GM21786 (cell line): ENCODE data around the gene DNAH8.

Experiments
- ATAC-seq: cut with Tn5 transposase; IDR thresholded peaks from one replicate; pipeline ENCODE4 v1.9.1; 2021; ENCODE audit not compliant: unreplicated experiment

Gene DNAH8

DNA sequence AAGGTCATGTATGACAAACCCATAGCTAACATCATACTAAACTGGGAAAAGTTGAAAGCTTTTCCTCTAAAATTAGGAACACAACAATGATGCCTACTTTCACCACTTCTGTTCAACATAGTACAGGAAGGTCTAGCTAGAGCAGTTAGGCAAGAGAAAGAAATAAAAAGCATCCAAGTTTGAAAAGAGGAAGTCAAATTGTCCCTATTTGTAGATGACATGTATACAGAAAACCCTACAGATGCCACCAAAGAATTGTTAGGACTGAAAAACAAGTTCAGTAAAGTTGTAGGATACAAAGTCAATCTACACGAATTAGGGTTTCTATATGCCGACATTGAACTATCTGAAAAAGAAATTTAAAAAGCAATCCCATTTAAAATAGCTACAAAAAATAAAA lies 244.0 kb downstream of the DNAH8 start:
- no peak for ATAC-seq

DNA sequence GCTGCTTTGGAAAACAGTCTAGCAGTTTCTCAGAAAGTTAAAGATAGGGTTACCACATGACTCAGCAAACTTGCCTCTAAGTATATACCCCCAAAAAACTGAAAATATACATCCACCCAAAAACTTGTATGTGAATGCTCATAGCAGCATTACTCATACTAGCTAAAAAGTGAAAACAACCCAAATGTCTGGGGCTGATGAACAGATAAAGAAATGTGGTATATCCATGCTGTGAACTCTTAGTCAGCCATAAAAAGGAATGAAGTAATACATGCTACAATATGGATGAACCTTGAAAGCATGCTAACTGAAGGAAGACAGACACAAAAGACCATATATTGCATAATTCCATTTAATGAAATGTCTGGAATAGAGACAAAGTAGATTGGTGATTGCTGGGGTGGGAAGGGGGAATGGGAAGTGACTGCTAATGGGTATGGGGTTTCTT lies 253.6 kb downstream of the DNAH8 start:
- no peak for ATAC-seq

DNA sequence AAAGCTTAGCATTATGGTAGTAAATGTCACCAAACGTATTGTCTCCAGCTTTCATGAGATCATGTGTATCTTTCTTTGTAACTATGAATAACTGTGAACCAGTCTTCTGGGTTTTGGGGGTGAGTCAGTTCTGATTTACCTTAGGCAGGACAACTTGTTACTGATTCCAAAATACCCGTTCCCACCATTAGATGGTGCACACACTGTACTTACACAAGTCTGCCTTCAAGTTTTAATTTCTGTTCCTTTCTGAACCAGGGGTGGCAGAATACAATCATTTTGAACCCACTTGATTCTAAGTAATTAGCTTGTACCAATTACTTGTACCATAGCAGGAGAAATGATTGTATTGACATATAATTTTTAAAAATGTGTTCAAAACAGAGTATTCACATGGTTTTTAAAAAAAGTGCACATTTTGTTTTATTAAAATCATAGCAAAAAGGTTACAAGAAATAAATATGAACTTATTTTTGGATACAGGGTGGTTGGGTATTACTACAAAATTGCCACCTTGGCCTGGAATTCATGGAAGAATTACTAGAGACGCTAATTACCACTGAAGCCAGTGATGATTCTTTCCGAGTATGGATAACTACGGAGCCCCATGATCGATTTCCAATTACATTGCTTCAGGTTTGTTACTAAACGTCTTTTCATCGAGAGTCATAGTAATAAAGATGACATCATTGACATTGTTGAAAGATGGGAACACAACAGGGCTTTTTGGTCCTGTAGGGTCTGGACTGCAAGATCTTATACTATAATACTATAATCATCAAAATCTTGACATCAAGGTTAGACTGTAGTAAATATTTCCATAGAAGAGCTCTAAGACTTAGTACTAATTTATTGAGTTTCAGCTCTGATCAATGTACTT lies 258.3 kb downstream of the DNAH8 start:
- no peak for ATAC-seq

DNA sequence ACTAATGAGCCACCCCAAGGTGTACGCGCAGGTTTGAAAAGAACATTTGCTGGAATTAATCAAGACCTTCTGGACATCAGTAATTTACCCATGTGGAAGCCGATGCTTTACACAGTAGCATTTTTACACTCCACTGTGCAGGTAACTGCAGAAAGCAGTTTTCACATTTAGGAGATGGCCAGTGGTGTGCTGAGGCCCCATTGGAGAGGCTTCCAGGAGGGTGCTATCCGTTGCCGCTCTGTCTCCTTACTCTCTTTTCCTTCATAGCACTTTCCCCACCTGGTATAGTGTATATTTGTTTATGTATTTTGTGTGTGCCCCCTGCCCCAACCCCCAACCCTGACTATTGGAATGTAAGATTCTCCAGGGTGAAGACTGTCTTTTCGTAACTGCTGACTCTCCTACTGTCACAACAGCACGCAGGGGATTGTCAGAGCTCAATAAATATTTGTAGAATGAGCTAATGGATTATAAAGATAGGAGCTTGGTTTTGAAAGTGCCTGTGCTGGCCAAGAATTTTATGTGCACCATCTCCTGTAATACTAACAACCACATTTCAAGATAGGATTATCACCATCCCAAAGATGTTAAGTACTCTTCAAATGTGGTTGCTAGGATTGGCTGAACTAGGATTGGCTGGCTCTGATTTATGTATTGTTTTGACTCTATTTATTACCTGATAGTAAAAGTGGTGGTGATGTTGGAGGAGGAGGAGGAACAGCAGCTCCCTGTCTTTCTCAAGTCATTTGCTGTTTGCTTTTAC lies 259.5 kb downstream of the DNAH8 start:
- no peak for ATAC-seq

DNA sequence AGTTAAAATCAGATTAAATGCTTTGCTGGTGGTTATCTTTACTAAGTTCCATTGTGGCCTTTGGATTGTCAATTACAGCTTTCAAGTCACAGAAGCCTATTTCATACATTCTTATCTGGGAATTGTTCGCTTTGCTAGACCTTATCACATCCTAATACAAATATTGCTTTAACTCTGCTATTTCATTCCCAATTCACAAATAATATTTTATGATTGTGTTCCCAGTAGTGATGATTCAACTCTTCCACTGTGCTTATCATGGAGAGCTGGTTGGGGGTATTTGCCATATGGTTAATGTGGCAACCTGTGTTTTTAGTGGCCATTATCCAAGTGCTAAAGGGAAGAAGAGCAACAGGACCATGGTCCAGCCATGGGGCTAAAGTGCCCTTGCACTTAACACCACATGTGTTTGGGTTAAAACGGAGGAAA lies 260.5 kb downstream of the DNAH8 start:
- no peak for ATAC-seq

DNA sequence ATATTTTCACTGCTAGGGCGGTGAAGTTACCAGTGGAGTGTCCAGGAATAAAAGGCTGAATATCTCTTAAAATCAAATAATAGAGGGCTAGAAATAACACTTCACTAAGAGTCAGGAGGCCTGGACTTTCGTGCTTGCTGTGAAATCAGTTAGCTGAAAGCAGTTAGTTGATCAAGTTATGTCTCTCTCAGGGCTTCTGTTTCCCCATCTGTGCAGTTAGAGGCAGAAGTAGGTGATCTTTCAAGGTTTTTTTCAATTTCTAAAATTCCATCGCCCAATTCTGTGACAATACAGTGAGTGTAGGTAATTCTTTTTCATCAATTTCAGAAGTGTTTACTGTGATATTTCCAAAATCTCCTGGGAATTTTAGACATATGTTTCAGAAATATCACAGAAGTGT lies 260.9 kb downstream of the DNAH8 start:
- ATAC-seq: no peak

DNA sequence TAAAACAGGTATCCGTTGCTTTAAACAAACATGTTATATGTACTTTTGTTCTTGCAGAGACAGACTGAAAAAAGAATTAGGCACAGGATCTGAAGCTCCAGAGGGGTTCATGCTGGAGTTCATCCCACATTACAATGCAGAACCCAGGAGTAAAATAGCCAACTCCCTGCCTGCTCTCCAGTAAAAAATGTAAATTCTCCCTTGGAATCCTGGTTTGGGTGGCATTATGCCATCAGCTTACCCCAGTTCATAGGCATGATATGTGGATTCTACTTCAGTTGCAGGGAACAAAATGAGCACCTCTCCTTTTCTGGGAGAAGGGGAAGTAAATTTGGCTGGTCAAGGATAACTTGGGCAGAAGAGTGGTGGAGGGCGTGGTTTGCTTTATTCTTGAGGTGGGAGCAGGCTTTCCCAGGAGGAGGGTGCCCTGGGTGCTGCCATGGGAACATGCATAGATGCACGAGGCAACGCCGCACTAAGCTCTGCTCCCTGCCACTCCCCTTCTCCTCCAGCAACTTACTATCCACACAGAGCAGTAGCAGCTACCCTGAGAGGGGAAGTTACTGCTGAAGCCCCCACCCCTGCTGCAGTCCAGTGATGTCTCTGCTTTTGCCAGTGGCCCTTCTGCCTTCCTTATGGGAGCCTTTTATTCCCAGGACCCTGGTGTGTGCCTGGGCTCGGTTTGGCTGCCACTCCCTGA lies 261.8 kb downstream of the DNAH8 start:
- ATAC-seq: no peak

DNA sequence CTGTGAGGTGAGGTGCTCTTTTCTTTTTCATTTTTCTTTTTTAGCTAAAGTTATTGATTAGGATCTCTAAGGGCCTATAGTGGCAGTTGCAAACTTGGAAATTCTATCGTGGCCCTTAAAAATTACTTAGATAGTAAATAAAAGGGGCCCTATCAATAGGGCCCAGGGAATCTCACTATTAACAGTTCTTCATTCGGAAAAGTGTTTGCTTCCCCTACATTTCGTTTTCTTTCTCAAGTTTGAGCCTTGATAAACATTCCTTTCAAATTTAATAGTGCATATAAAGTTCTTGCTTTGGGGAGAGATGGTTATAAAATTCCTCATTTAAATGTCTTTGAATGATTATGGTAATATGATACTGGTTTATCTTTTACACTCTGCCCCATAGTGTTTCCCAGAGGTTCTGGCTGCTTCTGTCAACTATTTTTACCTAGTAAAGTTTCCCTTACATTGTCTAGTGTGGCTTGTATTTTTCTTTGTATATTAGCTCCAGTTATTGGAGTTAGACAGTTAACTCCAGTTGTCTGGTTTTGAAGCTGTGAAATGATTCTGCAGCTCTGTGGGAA lies 263.1 kb downstream of the DNAH8 start:
- no peak for ATAC-seq

DNA sequence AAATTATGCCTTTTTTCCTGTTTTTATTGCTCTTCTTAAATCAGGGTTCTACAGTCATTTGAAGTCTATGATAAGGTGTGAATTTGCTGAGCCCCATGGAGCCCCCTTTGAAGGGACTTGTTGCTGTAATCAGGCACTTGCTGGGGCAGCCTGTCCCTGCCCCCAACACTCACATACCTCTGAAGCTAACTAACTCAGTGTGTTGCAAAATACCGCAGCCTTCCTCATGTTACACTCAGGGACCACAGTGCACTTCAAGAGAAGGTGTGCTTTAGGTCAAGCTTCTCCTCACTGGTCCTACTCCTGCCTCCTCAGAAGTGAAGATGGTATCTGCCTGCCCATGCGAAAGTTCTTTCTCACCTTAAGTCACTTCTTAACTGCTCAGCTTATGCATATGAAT lies 267.4 kb downstream of the DNAH8 start:
- no peak for ATAC-seq

DNA sequence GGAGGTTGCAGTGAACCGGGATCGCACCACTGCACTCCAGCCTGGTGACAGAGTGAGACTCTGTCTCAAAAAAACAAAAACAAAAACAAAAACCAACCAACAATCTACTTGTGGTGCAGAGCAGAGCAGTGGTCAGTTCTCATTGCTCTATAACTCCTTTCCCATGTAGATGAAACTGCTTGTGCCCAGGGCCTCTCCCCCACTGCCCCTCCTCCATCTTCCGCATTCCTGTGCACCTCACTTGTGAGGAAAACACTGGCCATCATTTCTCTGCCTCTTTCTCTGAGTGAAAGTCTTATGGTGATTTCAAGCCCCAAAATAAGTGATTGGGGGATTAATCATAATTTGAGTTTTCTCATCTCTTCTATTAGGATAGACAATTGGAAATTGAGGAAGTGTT lies 269.6 kb downstream of the DNAH8 start:
- no peak for ATAC-seq

DNA sequence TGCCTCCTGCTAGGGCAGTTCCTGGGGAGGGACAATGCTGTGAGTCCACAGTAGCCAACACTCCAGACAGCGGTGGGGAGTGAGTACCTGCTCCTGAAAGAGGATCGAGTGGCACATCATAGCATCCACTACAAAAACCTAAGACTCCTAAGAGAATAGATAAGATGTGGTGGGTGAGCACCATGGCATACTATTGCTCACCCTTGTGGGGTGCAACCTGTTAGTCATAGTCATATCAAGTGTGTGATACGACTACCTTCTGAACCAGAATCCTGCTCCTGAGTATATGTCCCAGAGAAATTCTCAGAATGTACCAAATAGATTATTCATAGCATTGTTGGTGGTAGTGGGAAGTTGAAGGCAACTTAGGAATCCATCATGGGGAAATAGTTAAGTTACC lies 270.7 kb downstream of the DNAH8 start:
- ATAC-seq: no peak

DNA sequence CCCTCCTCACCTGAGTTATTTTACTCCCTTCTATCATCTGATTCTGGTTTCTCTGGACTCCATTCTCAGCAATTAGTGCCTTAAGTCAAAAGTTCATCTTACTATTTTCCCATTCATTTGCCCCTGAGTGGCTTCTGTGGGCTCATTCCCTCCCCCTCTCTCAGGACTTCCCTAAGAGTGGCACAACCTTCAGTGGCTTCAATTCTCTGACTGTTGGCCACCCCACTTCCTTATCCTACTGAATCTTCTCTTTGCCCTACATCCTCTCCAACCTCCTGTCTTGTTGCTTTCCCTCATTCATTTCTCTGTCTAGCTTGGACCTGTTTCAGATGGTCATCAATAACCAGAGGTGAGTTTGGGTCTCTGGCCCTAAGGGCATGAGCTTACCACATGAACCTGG lies 272.4 kb downstream of the DNAH8 start:
- ATAC-seq: no peak

DNA sequence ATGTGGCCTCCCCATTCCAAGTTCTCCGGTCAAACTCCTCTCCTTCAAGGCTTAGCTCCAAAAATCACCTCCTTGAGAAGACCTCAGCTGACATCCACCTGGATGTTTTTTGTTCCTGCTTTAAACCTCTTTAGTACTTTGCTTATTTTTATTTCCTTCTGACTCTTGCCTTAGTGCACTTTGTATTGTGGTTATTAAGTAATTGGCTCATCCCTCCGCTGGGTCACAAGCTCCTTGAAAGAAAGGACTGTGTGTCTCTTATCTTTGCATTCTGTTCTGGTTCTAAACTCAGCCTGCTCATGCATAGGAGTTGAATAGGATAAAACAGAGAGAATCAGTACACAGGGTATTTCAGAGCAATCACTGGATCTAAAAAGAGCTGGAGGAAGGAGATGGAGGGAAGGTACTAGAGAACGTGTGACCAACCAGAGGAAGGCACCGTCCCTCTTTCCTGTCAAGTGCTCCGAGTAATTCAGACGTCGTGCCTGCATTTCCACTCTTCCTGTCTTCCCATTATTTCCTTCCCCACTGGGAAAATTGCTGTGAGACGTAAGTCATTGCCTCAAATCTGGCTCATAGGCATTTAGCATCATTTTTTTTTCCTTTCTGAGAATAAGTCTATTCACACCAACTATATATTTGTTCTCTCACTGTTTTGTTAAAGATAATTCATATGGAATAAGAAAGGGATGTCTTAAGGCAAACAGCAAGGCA lies 273.8 kb downstream of the DNAH8 start:
- no peak for ATAC-seq

DNA sequence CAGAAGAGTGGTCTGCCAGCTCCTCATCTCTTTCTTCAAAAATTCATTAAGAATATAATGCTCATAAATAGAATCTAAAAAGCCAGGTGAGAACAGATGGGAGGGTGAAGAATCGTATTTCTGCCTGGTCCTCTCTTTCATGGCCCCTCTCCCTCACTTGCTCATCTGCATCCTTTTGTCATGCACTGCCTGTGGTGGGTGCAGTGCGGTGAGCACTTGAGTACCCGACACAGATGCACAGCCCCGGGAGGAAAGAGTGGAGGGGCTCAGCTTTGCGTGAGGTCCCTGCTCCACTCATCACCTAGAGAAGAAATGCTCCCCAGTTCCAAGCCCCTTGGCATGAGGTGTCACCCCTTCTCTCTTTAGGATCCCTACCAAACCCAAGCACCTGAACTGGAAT lies 275.4 kb downstream of the DNAH8 start:
- no peak for ATAC-seq

DNA sequence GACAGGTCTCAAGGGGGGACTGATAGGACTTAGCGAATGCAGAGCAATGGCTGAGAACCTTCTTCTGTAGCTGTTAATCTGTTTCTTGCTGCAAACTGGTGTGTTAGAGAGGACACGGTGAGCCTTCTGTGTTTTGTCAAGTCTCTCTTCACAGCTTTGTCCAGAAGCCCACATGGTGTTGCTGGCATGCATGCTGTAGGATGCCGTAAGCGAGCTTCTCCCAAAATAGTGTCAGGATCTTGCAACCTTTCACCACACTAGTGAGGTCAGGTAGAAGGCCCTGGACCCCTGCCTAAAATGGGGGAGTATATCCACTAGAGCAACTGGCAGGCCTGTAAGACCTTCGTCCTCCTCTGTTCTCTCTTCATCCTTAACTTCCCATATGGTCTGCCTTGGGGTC lies 281.6 kb downstream of the DNAH8 start:
- ATAC-seq: no peak

DNA sequence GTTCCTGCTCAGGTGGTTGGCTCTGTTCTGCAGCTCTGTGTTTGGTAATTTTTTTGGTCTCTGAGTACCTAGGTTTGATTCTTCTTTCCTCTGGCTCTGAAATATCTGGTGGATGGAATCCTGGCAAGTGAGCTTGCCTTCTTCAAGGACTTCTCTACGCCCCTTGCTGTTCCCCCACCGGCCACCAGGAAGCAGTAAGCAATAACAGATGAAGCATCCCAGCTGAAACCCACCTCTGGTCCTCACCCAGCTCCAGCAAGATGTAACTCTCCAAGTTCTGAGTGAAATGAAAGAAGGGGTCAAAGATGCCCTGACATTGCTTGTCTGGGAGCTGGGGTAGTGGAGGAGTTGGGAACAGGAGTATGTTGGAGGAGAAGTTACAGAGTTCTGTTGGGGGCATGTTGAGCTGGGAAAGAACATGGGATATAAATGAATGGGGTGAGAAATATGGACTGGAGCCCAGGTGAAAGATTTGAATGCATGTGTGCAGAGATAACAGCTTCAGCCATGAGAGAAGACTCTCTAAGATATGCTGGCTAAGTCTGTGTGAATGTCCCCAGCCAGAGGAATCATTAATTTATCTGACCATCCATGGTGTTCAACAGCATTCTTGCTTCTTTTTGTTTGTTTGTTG lies 282.1 kb downstream of the DNAH8 start:
- ATAC-seq: no peak

DNA sequence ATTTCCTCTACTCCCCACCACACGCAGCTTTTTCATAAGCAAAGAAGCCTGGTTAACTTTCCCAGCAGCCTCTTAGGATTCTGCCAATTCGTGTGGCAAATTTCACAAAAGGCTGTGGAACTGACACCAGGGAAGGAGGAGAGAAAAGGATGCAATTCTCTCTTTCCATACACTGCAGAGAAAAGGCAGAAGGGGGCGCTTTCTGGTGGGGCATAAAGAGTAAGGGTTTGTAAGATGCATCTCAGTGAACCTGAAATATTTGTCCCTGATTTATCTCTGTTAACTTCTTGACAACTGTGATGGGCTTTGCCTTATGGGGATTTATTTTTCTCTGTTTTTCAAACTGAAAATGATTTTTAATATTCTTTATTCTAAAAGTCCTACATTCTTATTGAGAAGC lies 288.0 kb downstream of the DNAH8 start:
- ATAC-seq: no peak

DNA sequence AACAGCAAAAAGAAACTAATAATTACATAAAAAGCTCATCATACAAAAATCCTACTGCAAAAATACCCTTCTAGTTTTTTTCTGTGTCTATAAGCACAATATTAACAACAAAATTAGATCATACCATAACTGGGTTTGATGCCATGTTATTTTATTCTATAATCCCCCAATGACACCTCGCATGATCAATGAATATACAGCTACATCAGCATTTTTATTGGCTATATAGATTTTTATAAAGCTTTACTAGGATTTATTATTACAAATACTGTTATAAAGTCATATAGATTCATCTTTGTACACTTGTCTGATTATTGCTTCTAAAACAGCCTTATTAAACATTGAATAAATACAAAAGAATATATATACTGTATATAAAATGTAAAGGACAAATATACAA lies 288.4 kb downstream of the DNAH8 start:
- no peak for ATAC-seq

DNA sequence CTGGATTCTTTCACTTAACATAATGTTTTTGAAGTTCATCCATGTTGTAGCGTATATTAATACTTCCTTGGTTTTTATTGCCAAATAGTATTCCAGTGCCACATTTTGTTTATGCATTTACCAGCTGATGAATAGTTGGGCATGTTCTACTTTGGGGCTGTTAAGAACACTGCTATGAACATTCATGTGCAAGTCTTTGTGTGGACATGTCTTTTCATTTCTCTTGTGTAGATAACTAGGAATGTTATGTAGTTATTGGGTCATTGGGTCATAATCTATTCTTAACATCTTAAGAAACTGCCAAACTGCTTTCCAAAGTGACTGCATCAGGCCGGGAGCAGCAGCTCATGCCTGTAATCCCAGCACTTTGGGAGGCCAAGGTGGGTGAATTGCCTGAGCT lies 289.7 kb downstream of the DNAH8 start:
- ATAC-seq: no peak

DNA sequence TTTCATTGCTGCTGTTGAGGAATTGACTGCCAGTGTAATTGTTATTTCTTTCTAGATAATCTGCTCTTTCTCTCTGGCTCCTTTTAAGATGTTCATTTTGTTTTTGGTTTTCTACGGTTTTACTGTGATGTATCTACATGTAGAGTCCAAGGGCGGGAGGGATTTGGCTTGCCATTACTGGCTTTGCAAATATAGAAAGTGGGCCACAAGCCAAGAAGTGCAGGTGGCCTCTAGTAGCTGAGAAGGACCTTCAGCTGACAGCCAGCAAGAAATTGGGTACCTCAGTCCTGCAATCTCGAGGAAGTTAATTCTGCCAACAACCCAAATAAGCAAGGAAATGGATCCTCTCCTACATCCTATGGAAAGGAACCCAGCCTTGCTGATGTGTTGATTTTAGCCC lies 290.7 kb downstream of the DNAH8 start:
- no peak for ATAC-seq
